Measurements from ENCODE around the gene DUSP22. TPM values are rescaled to one million over a fixed set of nuclear protein-coding genes. Genes with fewer than 3 reads are reported as not detected.

Gene DUSP22
- total and polyA plus RNA-seq, 2 of the 8 experiments (the other 6 are each of a cell fraction or from before 2014, with no cell fraction given) = 15.5 to 32.4 TPM

- Histone ChIP-seq H4K20me1 (replicated peaks in 1 of 2; ENCODE audit: control insufficient read depth in 1 of 2, insufficient read depth in 2 of 2, low read length in 2 of 2) (no peaks in the 10 kb centered on the region), H3K4me2 (ENCODE audit: insufficient read depth in 1 of 2, low read depth in 2 of 2, low read length in 2 of 2) (no peak overlapping the region), H3K23me2 (ENCODE audit: low read depth, low read length) (no peaks in the 10 kb centered on the region; the same call in 1 of the 2 replicates), H4K5ac (ENCODE audit: insufficient read length, low read depth, low read length) (no peak overlapping the region), H3K27me3 (replicated peaks in 1 of 4; ENCODE audit: control insufficient read depth in 3 of 4, extremely low read depth in 1 of 4, insufficient read depth in 3 of 4, low read length in 3 of 4) (no peaks in the 10 kb centered on the region; a peak in 2 of 7 replicates), H3K4ac (replicated peaks; ENCODE audit: insufficient read length, low read depth, low read length) (no peak overlapping the region), H3K36me3 (ENCODE audit: control insufficient read depth in 2 of 4, insufficient read depth in 4 of 4, low read length in 3 of 4) (no peaks in the 10 kb centered on the region), H2AFZ (ENCODE audit: low read length) (no peak overlapping the region), H2BK5ac (ENCODE audit: low read depth, low read length) (no peak overlapping the region), H4K91ac (replicated peaks; ENCODE audit: insufficient read length, low read length) (no peak overlapping the region), H2AK5ac (ENCODE audit: low read depth, low read length) (no peak overlapping the region), H4K8ac (ENCODE audit: extremely low read depth, insufficient read depth, low read length) (no peak overlapping the region), H2BK15ac (ENCODE audit: low read length) (no peak overlapping the region), H2BK120ac (replicated peaks; ENCODE audit: low read depth, low read length) (no peak overlapping the region), H3K14ac (ENCODE audit: insufficient read length) (no peak overlapping the region), H3K18ac (ENCODE audit: extremely low read depth, low read length) (no peak overlapping the region), H3K27ac (ENCODE audit: low read depth, low read length) (no peak overlapping the region), H3K9me3 (ENCODE audit: insufficient read depth in 2 of 2, low read depth in 1 of 2, low read length in 1 of 2) (peaks cover 35 to 74% of the 10 kb centered on the region in 2 experiments; a peak in 3 of 4 replicates), H2BK20ac (ENCODE audit: low read length) (no peak overlapping the region), H3K79me2 (ENCODE audit: control insufficient read depth in 1 of 2, insufficient read depth in 2 of 2, low read length in 2 of 2) (no peaks in the 10 kb centered on the region), H3K4me1 (replicated peaks in 1 of 4; ENCODE audit: control insufficient read depth in 3 of 4, insufficient read depth in 4 of 4, low read length in 3 of 4) (peaks cover 0 to 7% (median 3%) of the 10 kb centered on the region in 4 experiments; a peak in 6 of 7 replicates), H3K4me3 (ENCODE audit: extremely low read depth in 1 of 4, insufficient read depth in 2 of 4, low read depth in 3 of 4, low read length in 4 of 4) (no peak overlapping the region), H3K56ac (replicated peaks; ENCODE audit: insufficient read length, low read depth, low read length) (no peak overlapping the region), H3K9ac (replicated peaks in 1 of 4; ENCODE audit: extremely low read depth in 1 of 4, low read depth in 3 of 4, low read length in 3 of 4) (no peak overlapping the region), H3K23ac (ENCODE audit: insufficient read length) (no peak overlapping the region), H2BK12ac (ENCODE audit: low read depth, low read length) (no peak overlapping the region), H3K79me1 (ENCODE audit: low read depth, low read length) (no peaks in the 10 kb centered on the region)
- 94% methylated on average over 2 of the region's 2 CpGs; no CpG with 5 or more reads in 1 of the 2 experiments for WGBS, 2 experiments (ENCODE audit: extremely low coverage in 1 of 2, insufficient coverage in 1 of 2, insufficient read length in 1 of 2, insufficient replicate concordance in 2 of 2, low coverage in 1 of 2, low lambda C conversion rate in 2 of 2, missing lambda C conversion rate in 1 of 2)
- ChIA-PET CTCF (ENCODE audit: partially characterized antibody) (interaction anchor here (1.1 to 2.6 kb wide), 2 partner anchors 11 to 94 kb away, joined by 5 to 7 read pairs; no protein-coding TSS in a partner anchor), POLR2A (ENCODE audit: partially characterized antibody) (interaction anchor here (1.1 kb wide), 1 partner anchor 24 kb away, joined by 3 read pairs; no protein-coding TSS in a partner anchor)
- no peak for FAIRE-seq
- no peak for DNase-seq (ENCODE audit: low read depth in 1 of 2, low spot score in 2 of 2)
- TF ChIP-seq MAX (IDR thresholded peaks at IDR 0.05) (no peak), SP1 (IDR thresholded peaks at IDR 0.05; ENCODE audit: low read depth, low read length) (no peak), TCF12 (IDR thresholded peaks at IDR 0.05; ENCODE audit: low read depth, low read length) (no peak)
Observed at GRCh38 chr6:310671-311070, 18.4 kb downstream of the DUSP22 start.
